ENCODE measurements around the gene RREB1.

RREB1 gene

DNA sequence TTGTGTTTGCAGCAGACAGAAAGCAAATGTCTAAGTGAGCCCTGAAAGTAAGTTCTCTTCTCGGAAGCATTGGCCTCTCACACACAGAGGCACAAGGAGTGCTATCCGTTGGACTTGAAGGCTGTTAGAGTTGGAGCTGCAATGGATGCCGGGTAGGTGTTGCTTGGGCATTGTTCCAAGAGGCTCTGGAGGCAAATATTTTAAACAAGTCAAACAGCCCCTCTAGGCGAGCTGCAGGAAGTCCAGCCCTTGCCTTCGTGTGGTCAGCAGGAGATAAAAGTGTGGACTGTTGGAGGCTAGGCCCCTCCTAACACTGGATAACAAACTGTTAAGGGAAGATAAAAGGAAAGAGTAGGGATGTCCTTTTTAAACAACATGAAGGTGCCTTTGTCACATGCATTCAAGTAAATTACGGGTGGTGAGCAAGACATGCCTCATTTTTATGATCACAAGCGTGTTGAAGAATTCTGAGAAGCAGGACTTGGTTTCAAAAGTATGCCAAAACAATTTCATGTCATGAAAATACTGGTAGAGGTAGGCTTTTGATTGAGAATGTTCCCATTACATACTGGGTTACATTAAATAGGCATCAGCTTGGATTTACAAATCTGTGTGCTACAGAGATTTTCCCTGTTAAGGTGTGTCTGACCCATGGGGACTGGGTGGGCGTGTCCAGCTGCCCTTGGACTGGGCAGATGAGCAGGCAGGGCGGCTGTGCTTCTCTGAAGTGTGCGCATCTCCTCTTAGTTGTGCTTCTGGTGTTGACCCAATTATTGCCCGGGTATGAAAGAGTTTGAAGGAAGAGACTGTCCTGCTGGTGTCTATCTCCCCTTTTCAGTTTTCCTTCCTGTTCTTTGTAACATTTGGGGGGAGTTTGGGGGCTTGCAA lies 57.5 kb downstream of the RREB1 start:
- DNase-seq: no peak

DNA sequence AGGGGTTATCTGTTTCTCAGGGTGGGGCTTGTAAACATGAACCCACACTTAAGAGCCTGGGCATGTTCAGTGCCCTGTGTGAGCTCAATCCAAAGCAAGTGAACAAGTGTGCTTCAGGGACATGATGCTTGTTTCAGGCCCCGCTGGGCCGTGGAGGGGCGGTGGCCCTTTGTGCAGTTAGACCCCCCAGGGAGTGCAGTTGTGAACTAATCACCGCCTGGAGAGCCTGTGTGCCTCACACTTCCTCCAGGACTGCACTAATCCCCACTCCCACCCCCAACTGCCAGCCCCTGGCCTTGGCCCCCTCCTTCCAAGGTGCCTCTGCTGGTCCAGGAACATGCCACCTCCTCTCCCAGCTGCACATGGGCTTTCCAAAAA lies 58.1 kb downstream of the RREB1 start:
- DNase-seq: no peak

DNA sequence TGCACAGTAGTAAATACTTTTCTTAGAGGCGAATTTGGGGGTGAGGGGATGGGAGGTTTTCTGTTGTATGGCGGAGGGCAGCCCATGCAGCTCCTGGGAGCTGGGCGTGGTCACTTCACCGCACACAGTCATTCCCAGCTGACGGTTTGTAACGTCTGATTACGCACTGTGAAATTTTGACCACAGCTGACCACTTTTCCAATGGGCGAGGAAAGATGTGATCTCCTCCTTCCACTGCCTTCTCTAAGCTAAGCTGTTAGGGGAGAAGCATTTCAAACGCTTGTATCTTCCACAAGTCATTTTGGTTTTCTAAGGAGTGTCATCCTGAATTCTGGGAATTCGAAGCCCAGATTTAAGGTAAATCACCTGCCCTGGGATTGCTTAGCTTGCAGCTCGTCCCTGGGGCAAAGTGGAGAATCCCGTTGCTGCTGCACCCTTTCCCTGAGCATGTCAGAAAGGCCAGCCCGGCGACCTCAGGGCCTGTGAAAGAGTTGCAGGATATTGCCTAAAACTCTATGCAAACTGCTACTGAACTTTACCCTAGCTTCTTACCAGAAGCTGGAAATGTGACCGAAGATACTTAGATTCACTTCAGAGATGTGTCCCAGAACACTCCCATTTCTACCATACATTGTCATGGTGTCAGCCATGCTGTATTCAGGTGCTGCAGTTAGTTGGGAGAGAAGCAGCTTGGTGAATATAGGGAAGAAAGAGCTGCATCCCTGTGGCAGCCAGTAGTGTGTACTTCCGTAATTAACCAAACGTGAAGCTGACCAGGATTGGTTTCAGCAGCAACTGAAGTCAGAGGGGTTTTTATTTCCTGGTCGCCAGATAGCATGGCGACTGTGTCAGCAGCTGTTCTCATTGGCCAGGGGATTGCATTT lies 58.9 kb downstream of the RREB1 start:
- no peak for DNase-seq

DNA sequence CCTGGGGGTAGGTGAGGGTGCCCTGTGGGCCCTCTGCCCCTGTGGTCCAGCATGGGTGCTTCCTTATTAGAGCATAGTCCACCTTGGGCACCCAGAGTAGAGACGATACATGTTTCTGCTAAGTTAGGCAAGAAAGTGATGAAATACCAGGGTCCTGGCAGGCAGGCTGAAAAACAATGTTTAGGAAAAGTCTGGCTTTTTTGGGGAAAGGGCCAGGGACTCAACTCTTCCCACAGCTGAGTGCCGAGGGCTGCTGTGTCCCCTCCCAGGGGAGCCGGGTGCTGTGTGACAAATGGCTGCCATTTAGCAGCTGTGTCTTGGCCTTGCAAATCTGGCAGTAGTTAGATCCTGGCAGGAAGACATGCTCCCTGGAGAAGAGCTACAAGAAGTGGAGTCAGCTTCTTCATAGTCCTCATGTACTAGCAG lies 61.5 kb downstream of the RREB1 start:
- DNase-seq: no peak

DNA sequence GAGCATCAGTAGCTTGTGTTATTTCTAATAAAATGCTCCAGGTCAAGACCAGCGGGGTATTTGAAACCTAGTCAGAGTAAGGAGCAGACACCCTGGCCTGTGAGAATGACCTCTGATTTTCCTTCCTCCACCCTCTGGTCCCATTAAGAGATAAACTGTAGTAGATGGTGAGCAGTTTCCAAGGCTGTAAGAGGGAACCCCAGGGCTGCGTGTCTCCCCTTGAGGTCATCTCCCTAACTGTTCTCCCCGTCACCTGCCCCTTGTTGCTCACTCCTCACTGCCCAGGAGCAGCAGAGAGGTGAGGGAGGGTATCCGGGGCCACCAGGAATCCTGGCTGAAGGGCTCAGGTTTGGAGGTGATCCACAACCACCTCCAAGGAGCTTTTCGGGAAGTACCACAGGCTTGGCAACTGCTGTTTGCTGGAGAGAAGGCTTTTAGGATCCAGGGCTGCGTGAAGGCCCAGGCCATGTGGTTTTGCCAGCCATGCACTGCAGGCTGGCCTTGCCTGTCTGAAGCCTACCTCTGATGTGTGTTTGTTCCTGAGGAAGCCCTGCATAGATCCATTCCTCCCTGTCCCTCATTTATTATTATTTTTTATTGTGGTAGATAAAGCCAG lies 62.5 kb downstream of the RREB1 start:
- no peak for DNase-seq

DNA sequence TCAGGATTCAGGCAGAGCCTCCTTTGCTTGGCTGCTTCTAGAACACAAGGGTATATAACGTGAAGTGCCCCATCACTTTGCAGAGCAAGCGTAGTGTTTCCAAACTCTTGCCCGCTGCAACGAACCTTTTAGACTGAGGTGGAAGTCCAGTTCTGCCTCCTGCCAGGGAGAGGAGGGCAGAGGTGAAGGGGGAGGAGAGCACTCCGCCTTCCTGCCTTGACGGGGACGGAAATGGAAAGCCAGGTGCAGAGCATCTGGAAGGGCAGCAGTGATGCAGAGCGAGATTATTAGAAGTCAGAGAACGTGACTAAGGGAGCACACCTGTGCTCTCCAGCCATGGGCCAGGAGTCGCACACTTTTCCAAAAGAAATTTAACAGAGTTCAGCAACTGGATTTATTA lies 63.4 kb downstream of the RREB1 start:
- no peak for DNase-seq

DNA sequence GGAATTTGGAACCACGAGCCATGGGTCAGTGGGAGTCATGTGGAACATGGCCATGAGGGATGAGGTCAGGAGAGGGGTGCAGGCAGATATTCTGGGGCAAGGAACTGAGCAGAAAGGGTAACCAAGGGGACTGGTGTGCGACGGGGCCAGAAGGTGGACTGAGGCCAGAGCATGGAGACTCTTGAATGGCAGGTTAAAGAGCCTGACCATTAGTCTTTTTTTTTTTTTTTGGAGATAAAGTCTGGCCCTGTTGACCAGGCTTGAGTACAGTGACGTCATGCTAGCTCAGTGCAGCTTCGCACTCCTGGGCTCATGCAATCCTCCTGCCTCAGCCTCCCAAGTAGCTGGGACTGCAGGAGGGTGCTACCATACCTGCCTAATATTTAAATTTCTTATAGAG lies 64.0 kb downstream of the RREB1 start:
- DNase-seq: no peak

DNA sequence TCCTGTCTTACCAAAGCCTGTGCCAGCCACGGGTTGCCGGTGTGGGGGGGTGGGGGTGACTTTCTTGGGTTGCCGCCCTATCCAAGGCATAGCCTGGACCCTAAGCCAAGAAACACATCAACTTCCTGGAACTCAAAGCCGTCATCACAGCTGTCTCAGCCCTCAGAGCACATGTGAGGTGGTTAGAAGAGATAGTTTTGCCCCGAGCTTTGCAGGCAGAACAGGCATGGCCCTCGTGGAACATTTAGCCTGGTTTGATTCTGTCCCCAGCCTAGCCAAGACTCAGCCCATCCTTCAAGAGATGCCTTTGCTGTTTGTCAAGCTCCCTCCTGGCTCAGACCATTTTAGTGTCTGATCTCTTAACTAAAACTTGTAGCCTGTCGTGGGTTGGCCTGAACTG lies 64.9 kb downstream of the RREB1 start:
- DNase-seq: no peak

DNA sequence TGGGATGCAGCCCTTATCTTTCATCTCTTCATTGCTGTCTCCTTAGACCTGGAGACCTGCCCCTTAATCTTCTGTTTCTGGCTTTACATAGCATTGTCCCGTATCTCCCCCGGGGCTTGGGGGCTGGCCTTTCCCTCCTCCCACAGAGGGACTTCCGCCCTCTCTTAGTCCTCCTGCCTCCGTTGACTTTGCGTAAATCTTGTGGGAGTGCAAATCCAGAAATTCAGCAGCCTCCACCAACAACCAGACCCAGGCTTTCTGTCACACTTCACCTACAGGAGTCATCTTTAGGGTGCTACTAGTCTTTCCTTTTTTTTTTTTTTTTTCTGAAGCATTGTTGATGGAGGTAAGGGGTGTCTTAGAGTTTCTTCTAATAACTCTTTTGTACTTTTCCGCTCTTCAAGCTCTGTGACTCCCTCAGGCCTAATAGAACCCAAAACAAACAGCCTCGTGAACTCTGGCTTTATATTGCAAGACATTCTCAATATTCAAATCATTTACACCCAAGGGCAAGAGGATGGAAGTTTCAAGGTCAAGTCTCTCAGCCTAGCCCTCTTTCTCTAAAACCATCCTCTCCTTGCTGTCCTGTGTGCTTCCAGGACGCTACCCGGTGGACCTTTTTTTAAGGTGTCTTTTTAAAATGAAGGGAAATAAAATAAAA lies 66.2 kb downstream of the RREB1 start:
- DNase-seq: no peak

DNA sequence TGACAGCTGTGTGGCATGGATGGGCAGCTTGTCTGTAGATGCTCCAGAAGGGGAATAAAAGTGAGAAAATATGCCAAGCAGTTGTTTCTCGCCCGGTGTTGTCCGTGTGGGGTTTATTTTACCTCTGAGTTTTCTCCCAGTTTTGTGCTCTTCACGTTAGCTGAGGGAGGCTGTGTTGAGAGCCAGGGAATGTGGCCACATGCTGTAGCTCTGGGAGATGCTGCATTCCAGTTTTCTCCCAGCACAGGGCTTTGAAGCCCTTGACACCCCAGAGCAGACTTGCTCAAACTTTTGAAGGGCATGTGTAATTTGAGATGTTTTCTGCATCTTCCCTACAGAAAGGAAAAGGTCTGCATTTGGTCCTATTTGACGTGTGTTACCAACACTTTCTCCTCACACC lies 67.7 kb downstream of the RREB1 start:
- no peak for DNase-seq

DNA sequence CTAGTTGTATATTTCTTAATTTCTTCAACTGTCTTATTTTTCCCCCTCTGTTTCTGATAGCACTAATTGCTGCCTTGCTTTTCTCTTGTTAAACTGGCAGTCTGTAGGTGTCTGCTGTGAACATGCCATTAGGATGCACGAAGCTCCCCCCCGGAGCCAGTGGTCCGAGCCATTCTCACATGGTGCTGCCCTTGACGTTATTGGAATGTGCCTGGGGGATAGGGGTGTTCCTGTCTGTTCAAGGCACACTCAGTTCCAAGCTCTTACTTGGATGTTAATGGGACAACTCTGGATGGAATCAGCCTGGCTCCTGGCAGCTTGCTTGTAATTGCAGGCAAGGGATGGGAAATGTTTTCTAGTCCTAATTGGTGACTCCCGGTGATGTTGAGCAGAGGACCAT lies 68.4 kb downstream of the RREB1 start:
- DNase-seq: no peak

DNA sequence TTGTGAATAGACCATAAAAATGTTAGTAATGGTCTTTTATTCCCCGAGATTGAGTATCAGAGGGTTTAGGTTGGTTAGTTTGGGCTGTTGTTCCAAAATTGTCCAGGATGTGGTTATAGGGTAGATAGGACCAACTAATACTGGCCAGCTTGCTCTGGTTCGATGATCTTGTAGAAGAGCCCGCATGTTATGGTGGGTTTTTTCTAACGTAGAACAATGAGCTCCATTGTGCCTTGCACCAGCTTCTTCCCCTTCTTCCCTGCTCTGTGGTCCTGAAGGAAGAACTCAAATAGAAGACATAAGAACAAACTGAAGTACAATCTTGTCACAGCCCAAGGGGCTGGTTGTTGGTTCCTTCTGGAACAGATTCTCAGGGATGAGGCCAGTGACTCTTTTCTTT lies 70.5 kb downstream of the RREB1 start:
- no peak for DNase-seq

DNA sequence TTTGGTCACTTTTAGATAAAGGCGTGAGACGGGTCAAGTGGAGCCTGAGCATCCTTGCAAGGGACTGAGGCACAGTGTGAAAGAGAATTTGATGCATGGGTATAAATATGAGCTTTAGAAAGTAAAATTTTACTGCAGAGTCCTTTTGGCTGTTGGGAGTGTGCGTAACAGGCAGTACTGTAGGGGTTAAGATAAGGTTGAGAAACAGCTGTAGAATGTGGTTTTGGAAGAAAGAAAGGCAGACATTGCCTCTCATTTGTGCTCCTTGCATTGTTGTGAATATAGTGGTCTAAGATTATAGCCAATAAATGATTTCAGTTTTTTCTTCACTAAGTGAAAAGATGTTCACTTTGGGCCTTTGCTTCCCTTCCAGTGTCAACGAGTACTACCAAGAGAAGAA lies 73.0 kb downstream of the RREB1 start:
- no peak for DNase-seq

DNA sequence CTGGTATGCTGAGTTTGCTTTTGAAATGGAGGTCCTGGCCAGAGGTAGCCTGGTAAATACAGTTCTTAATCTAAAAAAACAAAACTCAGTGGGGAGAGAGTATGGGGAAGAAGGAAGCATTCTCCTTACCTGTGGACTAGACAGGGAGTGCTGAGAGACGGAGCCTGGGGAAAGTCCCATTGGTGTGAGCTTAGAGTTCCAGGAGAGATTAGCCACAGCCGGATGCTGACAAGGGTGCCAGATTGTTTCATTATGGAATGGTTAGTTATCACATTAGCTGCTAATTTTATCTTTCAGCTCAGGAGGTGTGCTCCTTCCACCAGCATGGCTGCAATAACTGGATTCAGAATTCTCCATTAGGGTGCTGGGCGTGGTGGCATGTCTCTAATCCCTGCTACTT lies 75.9 kb downstream of the RREB1 start:
- DNase-seq: no peak

DNA sequence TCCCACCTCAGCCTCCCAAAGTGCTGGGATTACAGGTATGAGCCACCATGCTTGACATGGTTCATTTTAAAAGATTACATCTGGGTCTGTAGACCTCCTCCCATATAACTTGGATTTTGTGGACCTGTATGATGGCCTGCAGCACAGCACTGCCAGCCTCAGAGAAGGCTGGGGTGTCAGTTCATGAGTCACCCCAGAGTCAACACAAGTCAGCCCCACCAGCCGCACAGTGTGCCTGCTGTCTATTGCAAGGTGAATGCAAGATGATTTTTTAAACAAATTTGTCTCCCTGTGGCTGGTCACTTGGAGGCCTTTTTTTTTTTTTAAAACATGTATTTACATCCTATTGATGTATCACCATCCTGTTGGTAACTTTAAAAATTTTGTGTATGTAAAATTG lies 76.7 kb downstream of the RREB1 start:
- no peak for DNase-seq

DNA sequence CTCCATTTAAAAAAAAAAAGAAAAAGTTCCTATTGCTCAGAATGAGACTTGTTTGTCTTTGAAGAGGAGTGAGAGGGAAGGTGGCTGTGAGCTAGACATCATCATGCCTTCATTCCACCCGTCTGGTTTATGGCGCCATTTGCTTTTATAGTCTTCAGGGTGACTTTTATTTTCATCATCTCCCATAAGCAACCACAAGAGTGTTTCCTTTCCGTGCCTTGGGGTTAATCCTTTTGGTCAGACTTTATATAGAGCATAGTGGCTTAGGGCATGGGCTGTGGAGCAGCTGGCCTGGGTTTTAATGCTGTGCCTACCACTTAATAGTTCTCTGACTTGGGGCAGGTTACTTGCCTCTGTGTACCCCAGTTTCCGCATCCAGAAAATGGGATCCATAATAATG lies 77.8 kb downstream of the RREB1 start:
- DNase-seq: no peak

DNA sequence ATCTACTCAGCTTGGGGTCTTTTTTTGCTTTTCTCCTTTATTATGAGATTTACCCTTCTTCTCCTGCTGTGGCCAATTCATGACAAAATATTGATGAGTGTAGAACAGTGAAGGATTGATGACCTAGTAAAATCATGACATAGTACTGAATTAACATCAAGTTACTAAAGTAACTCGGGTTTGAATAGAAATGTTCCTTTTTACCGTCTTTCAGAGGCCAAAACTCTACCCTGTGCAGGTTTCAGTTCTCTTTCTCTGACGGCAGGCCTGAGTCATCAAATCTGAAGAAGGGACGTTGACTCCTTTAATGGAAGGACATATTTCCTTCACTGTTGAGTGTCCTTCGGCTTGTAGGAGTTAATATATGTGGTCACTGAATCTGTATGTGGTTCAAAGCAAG lies 80.7 kb downstream of the RREB1 start:
- DNase-seq: no peak

DNA sequence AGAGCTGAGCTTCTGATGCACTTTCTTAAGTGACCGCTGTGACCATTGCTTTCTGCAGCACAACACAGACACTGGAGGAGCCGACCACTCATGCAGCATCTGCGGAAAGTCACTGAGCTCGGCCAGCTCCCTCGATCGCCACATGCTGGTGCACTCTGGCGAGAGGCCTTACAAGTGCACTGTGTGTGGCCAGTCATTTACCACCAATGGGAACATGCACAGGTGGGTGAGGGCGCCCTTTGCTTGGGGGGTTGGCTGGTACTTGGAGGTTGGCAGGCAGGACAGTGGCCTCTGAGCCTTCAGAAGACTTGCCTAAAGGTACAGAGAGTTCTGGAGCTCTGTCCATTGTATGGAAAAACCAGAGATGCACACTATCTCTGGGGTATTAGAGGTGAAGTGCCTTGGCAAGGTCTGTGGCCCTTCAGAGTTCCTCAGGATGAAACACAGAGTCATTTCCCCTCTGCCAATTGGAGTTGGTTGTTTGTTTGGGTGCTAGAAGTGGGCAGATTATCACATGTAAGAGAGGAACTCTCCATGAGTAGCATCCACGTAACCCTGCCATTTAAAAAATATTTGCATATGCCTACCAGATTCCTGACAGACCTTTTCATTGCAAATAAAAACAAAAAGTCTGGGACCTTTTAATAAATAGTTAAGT lies 81.5 kb downstream of the RREB1 start:
- no peak for DNase-seq

DNA sequence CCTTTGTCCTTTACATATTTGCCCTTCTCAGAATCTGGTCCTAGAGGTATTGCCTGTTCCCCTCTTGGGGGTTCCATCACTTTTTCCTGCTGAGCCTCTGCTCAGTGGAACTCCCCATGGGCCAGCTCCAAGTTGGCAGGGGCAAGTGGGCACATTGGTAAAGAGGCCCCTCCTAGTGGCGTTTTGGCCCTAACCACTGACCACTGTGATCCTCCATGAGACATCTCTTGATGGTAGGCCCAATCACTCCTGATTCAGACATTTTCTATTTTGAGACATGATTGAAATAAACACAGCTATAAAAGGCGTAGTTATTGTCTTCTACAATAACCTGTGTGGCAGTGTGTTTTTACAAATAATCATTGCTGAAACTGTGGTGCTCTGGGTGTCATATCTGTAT lies 83.0 kb downstream of the RREB1 start:
- no peak for DNase-seq

DNA sequence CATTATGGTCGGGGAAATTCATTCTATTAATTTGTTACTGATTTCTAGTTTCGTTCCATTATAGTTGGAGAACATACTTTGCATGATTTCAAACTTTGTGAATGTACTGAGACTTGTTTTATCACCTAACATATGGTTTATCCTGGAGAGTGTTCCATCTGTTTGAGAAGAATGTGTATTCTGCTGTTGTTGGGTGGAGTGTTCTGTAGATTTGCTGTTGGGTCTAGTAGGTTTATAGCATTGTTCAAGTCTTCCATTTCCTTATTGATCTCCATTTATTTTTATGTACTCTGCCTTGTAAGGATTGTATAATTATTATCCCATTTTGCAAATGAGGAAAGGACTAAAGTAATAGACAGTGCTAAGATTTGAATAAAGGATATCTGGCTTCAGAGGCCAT lies 85.4 kb downstream of the RREB1 start:
- no peak for DNase-seq

DNA sequence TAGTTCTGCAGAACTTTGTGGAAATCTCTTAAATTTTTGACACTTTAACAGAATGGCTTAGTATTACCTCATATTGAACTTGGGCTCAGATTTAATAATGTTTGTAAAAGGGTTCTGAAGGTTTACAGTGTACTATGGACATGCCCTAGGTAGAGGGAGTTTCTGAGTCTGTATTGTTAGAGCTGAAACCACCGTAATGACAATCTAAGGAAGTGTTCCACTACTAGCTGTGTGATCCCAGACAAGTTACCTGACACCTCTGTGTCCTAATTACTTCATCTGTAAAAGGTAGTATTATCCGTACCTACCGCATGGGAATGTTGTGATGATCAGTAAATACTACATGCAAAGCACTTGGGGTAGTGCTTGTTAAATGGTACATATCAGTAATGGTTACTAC lies 86.9 kb downstream of the RREB1 start:
- no peak for DNase-seq

DNA sequence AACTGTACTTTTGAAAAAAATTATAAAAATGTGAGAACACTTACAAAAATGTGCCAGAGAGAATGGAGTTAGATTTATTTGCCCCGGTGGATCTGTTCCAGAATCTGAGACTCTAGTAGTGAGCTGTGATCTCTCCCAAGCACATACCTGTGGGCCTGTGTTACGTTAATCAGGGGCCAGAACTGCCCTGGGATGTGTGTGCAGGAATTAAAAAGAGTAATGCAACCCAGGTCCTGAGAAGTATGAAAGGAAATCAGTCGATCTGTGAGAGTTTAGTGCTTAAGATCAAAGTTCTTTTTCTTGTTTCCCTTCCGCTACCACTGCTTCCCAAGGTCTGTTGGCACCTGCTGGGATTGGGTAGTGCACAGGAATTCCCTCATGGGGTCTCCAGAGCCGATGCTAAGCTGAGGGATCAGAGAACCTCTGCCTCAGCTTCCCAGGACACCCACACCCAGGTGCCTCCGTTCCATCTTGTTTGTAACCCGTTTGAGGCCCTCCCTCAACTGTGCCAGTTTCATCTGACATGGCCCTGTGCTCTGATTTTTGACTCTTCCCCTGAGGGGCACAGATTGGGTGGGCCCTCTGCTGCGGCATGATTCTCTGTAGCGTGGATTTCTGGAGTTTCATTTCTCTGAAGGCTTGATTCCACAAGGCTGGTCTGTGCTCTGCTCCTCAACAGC lies 87.7 kb downstream of the RREB1 start:
- no peak for DNase-seq
